ENCODE measurements around the gene COL28A1.
A peak's percentile ranks its signal among the peaks of the same experiment; 100 is the strongest.

The COL28A1 gene

DNA sequence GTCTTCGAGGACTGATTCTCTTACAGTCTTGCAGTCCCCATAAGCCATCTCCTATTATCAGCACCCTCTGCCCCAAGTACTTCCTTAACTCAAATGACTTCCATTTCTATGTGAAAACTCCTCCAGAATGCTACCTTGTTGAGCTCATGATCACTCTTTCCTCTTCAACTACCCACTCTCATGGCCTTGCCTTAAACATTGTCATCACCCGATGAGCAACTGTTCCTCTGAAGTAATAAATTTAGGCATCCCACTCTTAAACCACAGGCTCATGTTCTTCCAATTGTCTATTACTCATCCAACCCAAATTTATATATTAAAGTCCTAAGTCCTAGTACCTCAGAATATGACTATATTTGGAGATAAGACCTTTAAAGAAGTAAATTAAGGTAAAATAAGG lies 200.5 kb downstream of the COL28A1 start:
- no peak for ATAC-seq (replicated peaks)
- no peaks in the 10 kb centered on the region for H3K9me3 Mint-ChIP-seq
- H3K27ac Mint-ChIP-seq, result no peak overlapping the region
- H3K4me1 Mint-ChIP-seq (ENCODE audit: low read depth in 2 of 2), result no peaks in the 10 kb centered on the region
- H3K27me3 Mint-ChIP-seq, result peaks cover 9 to 24% of the 10 kb centered on the region in 2 donors
- H3K4me3 Mint-ChIP-seq, result no peak overlapping the region
- DNase-seq, result no peak
- H3K36me3 Mint-ChIP-seq (ENCODE audit: insufficient read depth), result no peaks in the 10 kb centered on the region

DNA sequence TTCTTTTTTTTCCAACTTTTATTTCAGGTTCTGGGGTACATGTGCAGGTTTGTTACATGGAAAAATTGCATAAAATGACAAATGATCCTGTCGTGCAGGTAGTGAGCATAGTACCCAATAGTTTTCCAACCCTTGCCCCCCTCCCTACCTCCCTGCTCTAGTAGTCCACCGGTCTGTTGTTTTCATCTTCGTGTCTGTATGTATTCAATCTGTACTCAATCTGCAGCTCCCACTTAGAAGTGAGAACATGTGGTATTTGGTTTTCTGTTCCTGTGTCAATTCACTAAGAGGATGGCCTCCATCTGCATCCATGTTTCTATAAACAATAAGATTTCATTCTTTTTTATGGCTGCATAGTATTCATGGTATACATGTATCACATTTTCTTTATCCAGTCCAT lies 202.1 kb downstream of the COL28A1 start:
- no peaks in the 10 kb centered on the region for H3K4me1 Mint-ChIP-seq (ENCODE audit: low read depth in 2 of 2)
- peak overlapping the region in 1 of 2 donors; percentile 35 for H3K27ac Mint-ChIP-seq
- H3K27me3 Mint-ChIP-seq, result peaks cover 21 to 22% of the 10 kb centered on the region in 2 donors
- no peak for ATAC-seq (replicated peaks)
- no peaks in the 10 kb centered on the region for H3K9me3 Mint-ChIP-seq
- no peak for DNase-seq
- no peaks in the 10 kb centered on the region for H3K36me3 Mint-ChIP-seq (ENCODE audit: insufficient read depth)
- no peak overlapping the region for H3K4me3 Mint-ChIP-seq

DNA sequence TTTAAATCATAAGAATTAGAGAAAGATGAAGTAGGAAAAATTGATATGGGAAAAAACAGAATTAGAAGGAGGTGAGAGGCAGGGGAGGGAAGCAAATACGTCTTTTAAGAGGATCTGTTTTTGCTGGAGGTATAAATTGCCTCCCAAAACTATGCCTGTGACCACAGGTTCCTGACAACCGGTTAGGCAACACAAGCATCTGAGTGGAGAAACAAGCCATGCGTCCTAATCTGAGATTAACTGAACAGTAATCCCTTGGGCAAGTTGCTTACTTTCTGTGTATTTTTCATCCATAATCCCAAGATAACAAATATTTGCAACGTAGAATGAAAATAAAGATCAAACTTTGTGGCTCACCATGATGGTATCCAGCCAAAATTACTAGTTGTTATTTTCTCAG lies 204.2 kb downstream of the COL28A1 start:
- H3K4me3 Mint-ChIP-seq, result no peak overlapping the region
- peaks cover 21 to 31% of the 10 kb centered on the region in 2 donors for H3K27me3 Mint-ChIP-seq
- no peak for DNase-seq
- no peaks in the 10 kb centered on the region for H3K4me1 Mint-ChIP-seq (ENCODE audit: low read depth in 2 of 2)
- no peak for ATAC-seq (replicated peaks)
- no peak overlapping the region for H3K27ac Mint-ChIP-seq
- no peaks in the 10 kb centered on the region for H3K9me3 Mint-ChIP-seq
- H3K36me3 Mint-ChIP-seq (ENCODE audit: insufficient read depth), result no peaks in the 10 kb centered on the region

- H3K9me3 Mint-ChIP-seq, result no peaks in the 10 kb centered on the region
- no peaks in the 10 kb centered on the region for H3K36me3 Mint-ChIP-seq (ENCODE audit: insufficient read depth)
- no peak overlapping the region for H3K27ac Mint-ChIP-seq
- no peak for DNase-seq
- no peak for ATAC-seq (replicated peaks)
- H3K4me1 Mint-ChIP-seq (ENCODE audit: low read depth in 2 of 2), result no peaks in the 10 kb centered on the region
- H3K4me3 Mint-ChIP-seq, result no peak overlapping the region
- H3K27me3 Mint-ChIP-seq, result peaks cover 21 to 31% of the 10 kb centered on the region in 2 donors
These were observed 204.7 kb downstream of the COL28A1 start for GRCh38 chr7:7330997-7331396.

GRCh38 chr7:7329326-7329725 lies 206.3 kb downstream of the COL28A1 start:
- DNase-seq, result no peak
- Mint-ChIP-seq H3K4me3 (no peak overlapping the region), H3K4me1 (ENCODE audit: low read depth in 2 of 2) (peaks cover 5 to 6% of the 10 kb centered on the region in 2 donors), H3K36me3 (ENCODE audit: insufficient read depth) (no peaks in the 10 kb centered on the region), H3K9me3 (no peaks in the 10 kb centered on the region), H3K27me3 (peaks cover 31 to 42% of the 10 kb centered on the region in 2 donors), H3K27ac (no peak overlapping the region)
- ATAC-seq (replicated peaks), result no peak

DNA sequence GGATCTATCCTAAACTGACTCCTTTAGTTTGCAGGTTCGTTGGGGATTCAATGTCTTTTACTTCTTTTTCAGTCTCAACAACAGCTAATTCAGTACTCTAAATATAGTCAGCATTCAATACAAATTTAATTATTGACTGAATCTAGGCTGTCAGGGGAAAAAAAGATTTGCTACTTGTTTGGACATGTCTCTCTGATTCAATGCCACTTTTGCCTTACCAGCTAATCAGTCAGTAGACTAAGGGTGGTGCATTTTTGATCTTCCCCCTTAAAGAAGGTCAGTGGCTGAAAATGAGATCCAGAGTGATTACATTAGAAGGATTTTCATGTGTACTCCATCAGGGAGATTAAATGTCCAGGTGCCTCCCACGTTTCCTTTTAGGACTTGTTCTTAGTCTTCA lies 208.2 kb downstream of the COL28A1 start:
- ATAC-seq (replicated peaks), result no peak

GRCh38 chr7:7324698-7325097 lies 211.0 kb downstream of the COL28A1 start:
- Mint-ChIP-seq H3K36me3 (ENCODE audit: insufficient read depth) (no peaks in the 10 kb centered on the region), H3K4me1 (ENCODE audit: low read depth in 2 of 2) (peaks cover 5 to 6% of the 10 kb centered on the region in 2 donors), H3K27ac (no peak overlapping the region), H3K27me3 (peaks cover 19 to 40% of the 10 kb centered on the region in 2 donors), H3K9me3 (no peaks in the 10 kb centered on the region), H3K4me3 (no peak overlapping the region)
- ATAC-seq (replicated peaks) (no peak), DNase-seq (no peak)

More for the DNA sequence above, 208.2 kb downstream of the COL28A1 start:
- no peak for DNase-seq
- H3K9me3 Mint-ChIP-seq, result no peaks in the 10 kb centered on the region
- H3K4me1 Mint-ChIP-seq (ENCODE audit: low read depth in 2 of 2), result peaks cover 5 to 6% of the 10 kb centered on the region in 2 donors
- H3K4me3 Mint-ChIP-seq, result no peak overlapping the region
- no peaks in the 10 kb centered on the region for H3K36me3 Mint-ChIP-seq (ENCODE audit: insufficient read depth)
- no peak overlapping the region for H3K27ac Mint-ChIP-seq
- H3K27me3 Mint-ChIP-seq, result peaks cover 36 to 54% of the 10 kb centered on the region in 2 donors

- no peak for ATAC-seq (replicated peaks)
- DNase-seq, result no peak
- Mint-ChIP-seq H3K27ac (no peak overlapping the region), H3K36me3 (ENCODE audit: insufficient read depth) (no peaks in the 10 kb centered on the region), H3K4me1 (ENCODE audit: low read depth in 2 of 2) (peaks cover 5 to 6% of the 10 kb centered on the region in 2 donors), H3K9me3 (no peaks in the 10 kb centered on the region), H3K27me3 (peaks cover 20 to 32% of the 10 kb centered on the region in 2 donors), H3K4me3 (no peak overlapping the region)
These were observed 211.8 kb downstream of the COL28A1 start for GRCh38 chr7:7323921-7324320.

GRCh38 chr7:7323352-7323751 lies 212.3 kb downstream of the COL28A1 start:
- peaks cover 23 to 38% of the 10 kb centered on the region in 2 donors for H3K27me3 Mint-ChIP-seq
- H3K4me1 Mint-ChIP-seq (ENCODE audit: low read depth in 2 of 2), result peaks cover 5 to 6% of the 10 kb centered on the region in 2 donors
- no peak overlapping the region for H3K27ac Mint-ChIP-seq
- H3K9me3 Mint-ChIP-seq, result no peaks in the 10 kb centered on the region
- no peak overlapping the region for H3K4me3 Mint-ChIP-seq
- no peak for DNase-seq
- no peak for ATAC-seq (replicated peaks)
- H3K36me3 Mint-ChIP-seq (ENCODE audit: insufficient read depth), result no peaks in the 10 kb centered on the region

GRCh38 chr7:7321681-7322080 lies 214.0 kb downstream of the COL28A1 start:
- Mint-ChIP-seq H3K36me3 (ENCODE audit: insufficient read depth) (no peaks in the 10 kb centered on the region), H3K27ac (no peak overlapping the region), H3K4me1 (ENCODE audit: low read depth in 2 of 2) (peaks cover 5 to 6% of the 10 kb centered on the region in 2 donors), H3K9me3 (no peaks in the 10 kb centered on the region), H3K4me3 (no peak overlapping the region), H3K27me3 (peaks cover 23 to 29% of the 10 kb centered on the region in 2 donors)
- no peak for ATAC-seq (replicated peaks)
- DNase-seq, result no peak

DNA sequence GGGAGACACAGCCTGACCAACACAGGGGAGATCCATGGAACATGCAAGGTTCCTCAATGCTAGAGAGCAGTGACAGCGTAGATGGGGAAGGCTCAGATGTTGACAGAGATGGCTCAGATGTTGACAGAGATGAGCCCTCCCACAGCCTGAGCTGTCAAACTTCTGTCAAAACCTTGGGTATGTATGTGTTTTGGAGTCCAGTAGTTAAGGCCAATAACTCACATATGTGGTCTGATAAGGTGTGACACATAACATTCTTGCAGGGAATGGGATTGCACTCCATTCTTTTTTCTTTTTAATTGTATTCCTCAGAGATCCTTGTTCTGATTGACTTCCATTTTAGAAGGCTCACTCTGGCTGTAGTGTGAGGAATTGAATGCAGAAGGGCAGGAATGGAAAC lies 217.1 kb downstream of the COL28A1 start:
- no peak for ATAC-seq (replicated peaks)
- no peak overlapping the region for H3K27ac Mint-ChIP-seq

DNA sequence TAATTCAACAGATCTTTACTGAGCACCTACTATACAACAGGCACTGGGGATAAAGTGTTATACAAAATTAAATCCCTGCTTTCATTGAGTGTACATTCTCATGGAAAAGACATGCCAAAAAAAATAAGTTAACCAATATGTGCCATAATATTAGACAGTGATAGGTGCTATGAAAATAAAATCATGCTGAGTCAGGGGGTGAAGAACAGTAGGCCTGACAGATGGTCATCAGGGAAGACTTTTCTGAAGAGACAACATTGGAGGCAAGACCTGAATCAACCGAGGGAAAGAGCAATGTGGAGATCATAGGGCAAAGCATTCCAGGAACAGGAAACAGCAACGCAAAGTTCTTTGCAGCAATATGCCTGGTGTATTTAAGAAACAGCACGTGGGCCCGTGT lies 217.8 kb downstream of the COL28A1 start:
- DNase-seq, result no peak
- H3K9me3 Mint-ChIP-seq, result no peaks in the 10 kb centered on the region

More for the DNA sequence above, 217.1 kb downstream of the COL28A1 start:
- Mint-ChIP-seq H3K9me3 (no peaks in the 10 kb centered on the region), H3K4me3 (no peak overlapping the region), H3K4me1 (ENCODE audit: low read depth in 2 of 2) (no peaks in the 10 kb centered on the region), H3K27me3 (peaks cover 28 to 30% of the 10 kb centered on the region in 2 donors), H3K36me3 (ENCODE audit: insufficient read depth) (no peaks in the 10 kb centered on the region)
- DNase-seq, result no peak

DNA sequence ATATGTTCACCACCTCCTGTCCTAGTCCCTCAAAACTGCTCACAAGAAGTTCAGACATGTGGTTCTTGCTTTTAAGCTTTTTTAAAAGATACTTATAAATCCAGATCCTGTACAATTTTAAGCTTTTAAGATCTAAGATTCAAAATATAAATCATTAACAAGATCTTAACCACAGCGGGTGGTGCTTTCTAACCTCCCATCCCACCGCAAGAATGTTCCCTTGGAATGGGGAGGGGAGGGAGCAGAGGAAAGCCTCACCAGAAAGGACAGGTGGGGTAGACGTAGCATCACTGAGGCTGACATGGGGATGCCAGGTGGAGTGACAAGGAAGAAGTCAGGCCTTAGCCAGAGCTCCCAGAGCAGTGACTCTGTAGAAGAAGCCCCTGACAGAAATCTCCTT lies 219.8 kb downstream of the COL28A1 start:
- H3K27ac Mint-ChIP-seq, result no peak overlapping the region
- H3K9me3 Mint-ChIP-seq, result no peaks in the 10 kb centered on the region
- peaks cover 26 to 28% of the 10 kb centered on the region in 2 donors for H3K27me3 Mint-ChIP-seq
- H3K4me3 Mint-ChIP-seq, result no peak overlapping the region
- H3K4me1 Mint-ChIP-seq (ENCODE audit: low read depth in 2 of 2), result no peaks in the 10 kb centered on the region
- ATAC-seq (replicated peaks) (no peak), DNase-seq (no peak)
- no peaks in the 10 kb centered on the region for H3K36me3 Mint-ChIP-seq (ENCODE audit: insufficient read depth)

More for the DNA sequence above, 217.8 kb downstream of the COL28A1 start:
- Mint-ChIP-seq H3K27me3 (peaks cover 26 to 32% of the 10 kb centered on the region in 2 donors), H3K4me1 (ENCODE audit: low read depth in 2 of 2) (no peaks in the 10 kb centered on the region), H3K36me3 (ENCODE audit: insufficient read depth) (no peaks in the 10 kb centered on the region), H3K27ac (no peak overlapping the region), H3K4me3 (no peak overlapping the region)
- no peak for ATAC-seq (replicated peaks)

- DNase-seq (no peak), ATAC-seq (replicated peaks) (no peak)
- Mint-ChIP-seq H3K36me3 (ENCODE audit: insufficient read depth) (no peaks in the 10 kb centered on the region), H3K4me3 (no peak overlapping the region), H3K4me1 (ENCODE audit: low read depth in 2 of 2) (no peaks in the 10 kb centered on the region), H3K9me3 (no peaks in the 10 kb centered on the region), H3K27ac (no peak overlapping the region), H3K27me3 (peaks cover 20 to 37% of the 10 kb centered on the region in 2 donors)
These were observed 223.3 kb downstream of the COL28A1 start for GRCh38 chr7:7312323-7312722.

DNA sequence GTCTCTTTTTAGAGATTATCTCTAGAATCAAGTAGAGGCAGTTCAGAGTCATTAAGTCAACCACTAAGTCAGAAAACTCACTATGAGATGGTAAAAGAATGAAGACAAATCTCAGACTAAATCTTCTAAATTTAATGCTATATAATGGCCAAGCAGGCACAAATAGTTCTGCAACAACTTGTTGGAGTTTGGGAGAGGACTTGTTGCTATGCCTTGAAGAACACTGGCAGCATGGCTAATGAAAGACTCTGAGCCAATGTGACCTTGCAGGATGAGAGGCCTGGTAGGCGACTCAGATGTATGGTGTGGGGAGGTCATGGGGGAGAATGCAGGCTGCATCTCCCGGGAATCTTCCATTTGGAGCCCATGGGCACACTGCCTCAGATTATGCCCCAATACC lies 224.7 kb downstream of the COL28A1 start:
- DNase-seq (no peak), ATAC-seq (replicated peaks) (no peak)
- Mint-ChIP-seq H3K36me3 (ENCODE audit: insufficient read depth) (no peaks in the 10 kb centered on the region), H3K27me3 (peaks cover 16 to 32% of the 10 kb centered on the region in 2 donors), H3K4me3 (no peak overlapping the region), H3K4me1 (ENCODE audit: low read depth in 2 of 2) (no peaks in the 10 kb centered on the region), H3K9me3 (no peaks in the 10 kb centered on the region), H3K27ac (no peak overlapping the region)
